GM18511 (cell line): ENCODE measurements around the gene PRH1.

Source experiments
- ATAC-seq: cut with Tn5 transposase; IDR thresholded peaks from one replicate; pipeline ENCODE4 v1.9.1; 2021; ENCODE audit warnings: mild to moderate bottlenecking, moderate library complexity; ENCODE audit not compliant: unreplicated experiment

Gene PRH1

DNA sequence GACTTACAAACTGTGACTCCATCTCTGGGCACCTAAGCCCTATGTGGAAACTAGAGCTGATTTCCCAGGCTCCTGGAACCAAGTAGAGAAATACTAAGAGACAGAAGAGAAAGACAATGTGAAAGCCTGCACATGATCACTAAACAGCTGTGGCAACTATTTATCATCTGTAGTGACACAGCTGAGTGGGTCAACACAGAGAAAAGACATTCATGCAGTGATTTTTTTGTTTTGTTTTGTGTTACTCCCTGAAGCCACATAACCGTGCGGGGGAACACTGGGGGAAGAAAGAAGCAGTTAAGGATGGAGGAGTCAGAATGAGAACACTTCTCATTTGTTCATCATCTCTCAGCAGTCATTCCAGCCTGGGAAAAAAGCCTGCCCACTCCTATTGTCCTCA is 36.3 kb downstream of the PRH1 start:
- no peak for ATAC-seq

DNA sequence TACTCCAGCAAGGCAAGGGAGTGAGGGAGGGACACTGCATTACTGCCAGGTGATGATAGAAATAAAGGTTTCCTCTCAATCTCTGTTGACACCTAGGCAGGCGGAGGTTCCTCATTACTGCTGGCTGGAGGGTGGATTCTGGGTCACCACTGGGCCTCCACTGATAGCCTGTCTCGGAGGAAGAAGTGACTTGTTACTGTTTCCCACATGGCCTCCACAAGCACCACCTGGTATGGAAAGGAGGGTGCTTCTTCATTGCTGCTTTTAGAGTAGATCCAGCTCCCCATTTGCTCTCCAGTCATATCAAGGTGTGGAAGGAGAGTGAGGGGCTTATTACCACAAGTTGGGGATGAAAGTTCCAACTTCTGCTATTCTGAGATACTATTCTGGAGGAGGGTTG is 41.2 kb downstream of the PRH1 start:
- ATAC-seq, result no peak

DNA sequence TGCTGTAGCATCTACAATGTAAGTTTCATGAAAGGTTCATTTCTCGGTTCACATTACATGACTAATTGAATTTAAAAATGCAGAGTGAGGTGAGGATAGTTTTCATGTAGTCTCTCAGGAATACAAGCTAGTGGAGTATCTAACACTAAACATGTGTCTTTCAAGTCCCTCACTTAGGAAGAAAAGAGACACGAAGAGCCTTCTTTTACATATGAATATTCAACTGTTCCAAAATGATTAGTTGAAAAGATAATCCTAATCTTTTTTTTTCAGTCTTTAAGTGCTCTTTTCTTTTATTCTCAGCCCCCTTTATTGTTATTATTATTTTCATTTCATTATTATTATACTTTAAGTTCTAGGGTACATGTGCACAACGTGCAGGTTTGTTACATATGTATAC is 45.6 kb downstream of the PRH1 start:
- no peak for ATAC-seq
